ENCODE data around the gene TENM4. TPM values are rescaled to one million over a fixed set of nuclear protein-coding genes. Genes with fewer than 3 reads are reported as not detected.

The TENM4 gene
- polyA plus RNA-seq, 1 of the 3 experiments (the other 2 are of a cell fraction): 16.7 TPM

DNA sequence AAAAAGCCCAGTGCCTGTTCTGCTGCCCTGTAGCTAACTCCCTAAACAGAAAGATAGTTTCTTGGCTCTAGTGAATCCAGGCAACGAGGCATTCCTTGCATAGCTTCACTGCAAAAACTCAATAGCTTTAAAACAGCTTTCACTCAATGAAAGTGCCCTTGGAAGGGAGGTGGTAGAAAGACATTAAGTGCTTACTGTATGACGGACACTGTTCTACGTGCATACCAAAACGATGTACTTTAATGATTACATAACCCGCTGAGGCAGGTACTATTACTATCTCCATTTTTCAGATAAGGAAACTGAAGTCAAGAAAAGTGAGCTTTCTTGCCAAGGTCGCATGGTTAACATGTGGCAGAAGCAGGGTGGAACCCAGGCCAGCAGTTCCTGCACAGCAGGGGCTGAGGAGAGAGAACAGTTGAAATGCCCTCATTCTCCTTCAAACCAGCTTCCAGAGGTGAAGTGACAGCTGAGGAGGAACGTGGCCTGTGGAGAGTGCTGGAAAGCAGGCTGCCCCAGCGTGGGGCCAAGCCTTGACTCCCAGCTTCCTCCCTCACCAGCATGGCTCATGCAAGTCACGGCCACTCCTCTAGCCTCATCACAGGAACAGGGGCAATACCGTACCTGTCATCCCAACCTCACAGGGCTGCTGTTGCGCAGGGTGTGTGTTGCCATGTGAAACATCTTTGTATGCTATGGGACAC is 638.6 kb downstream of the TENM4 start:
- Histone ChIP-seq H3K27me3 (ENCODE audit: insufficient read depth) (no peaks in the 10 kb centered on the region), H3K4me1 (ENCODE audit: control insufficient read depth in 1 of 2, insufficient read depth in 2 of 2, low read depth in 1 of 2, low read length in 1 of 2) (peaks cover 28 to 41% of the 10 kb centered on the region in 2 experiments), H3K27ac (ENCODE audit: low read depth in 2 of 2, low read length in 1 of 2) (peak overlapping the region; percentile 75 to 80), H3K79me2 (ENCODE audit: insufficient read depth) (no peaks in the 10 kb centered on the region), H2AFZ (ENCODE audit: low read depth) (no peak overlapping the region), H3K9me2 (no peaks in the 10 kb centered on the region), H4K20me1 (ENCODE audit: insufficient read depth) (no peaks in the 10 kb centered on the region), H3K36me3 (replicated peaks in 1 of 2; ENCODE audit: control insufficient read depth in 1 of 2, insufficient read depth in 2 of 2, low read length in 1 of 2) (peaks cover 0 to 10% of the 10 kb centered on the region in 2 experiments), H3K9me3 (no peaks in the 10 kb centered on the region), H3K4me2 (peak overlapping the region; percentile 59; the same call in 1 of the 2 replicates), H3F3A (replicated peaks; ENCODE audit: insufficient read depth) (peaks cover 21% of the 10 kb centered on the region), H3K4me3 (ENCODE audit: low read depth in 2 of 2, low read length in 1 of 2) (no peak overlapping the region), H3K9ac (no peak overlapping the region)
- TF ChIP-seq TAF1 (IDR thresholded peaks at IDR 0.05; ENCODE audit: borderline replicate concordance, low read depth, low read length): no peak
- TF ChIP-seq, protein P1, sequence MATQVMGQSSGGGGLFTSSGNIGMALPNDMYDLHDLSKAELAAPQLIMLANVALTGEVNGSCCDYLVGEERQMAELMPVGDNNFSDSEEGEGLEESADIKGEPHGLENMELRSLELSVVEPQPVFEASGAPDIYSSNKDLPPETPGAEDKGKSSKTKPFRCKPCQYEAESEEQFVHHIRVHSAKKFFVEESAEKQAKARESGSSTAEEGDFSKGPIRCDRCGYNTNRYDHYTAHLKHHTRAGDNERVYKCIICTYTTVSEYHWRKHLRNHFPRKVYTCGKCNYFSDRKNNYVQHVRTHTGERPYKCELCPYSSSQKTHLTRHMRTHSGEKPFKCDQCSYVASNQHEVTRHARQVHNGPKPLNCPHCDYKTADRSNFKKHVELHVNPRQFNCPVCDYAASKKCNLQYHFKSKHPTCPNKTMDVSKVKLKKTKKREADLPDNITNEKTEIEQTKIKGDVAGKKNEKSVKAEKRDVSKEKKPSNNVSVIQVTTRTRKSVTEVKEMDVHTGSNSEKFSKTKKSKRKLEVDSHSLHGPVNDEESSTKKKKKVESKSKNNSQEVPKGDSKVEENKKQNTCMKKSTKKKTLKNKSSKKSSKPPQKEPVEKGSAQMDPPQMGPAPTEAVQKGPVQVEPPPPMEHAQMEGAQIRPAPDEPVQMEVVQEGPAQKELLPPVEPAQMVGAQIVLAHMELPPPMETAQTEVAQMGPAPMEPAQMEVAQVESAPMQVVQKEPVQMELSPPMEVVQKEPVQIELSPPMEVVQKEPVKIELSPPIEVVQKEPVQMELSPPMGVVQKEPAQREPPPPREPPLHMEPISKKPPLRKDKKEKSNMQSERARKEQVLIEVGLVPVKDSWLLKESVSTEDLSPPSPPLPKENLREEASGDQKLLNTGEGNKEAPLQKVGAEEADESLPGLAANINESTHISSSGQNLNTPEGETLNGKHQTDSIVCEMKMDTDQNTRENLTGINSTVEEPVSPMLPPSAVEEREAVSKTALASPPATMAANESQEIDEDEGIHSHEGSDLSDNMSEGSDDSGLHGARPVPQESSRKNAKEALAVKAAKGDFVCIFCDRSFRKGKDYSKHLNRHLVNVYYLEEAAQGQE (IDR thresholded peaks at IDR 0.05; ENCODE audit: low read depth, low read length): no peak
- no peak for TF ChIP-seq EZH2phosphoT487 (IDR thresholded peaks at IDR 0.05; ENCODE audit: borderline replicate concordance, low read depth)
- TF ChIP-seq, protein P2, sequence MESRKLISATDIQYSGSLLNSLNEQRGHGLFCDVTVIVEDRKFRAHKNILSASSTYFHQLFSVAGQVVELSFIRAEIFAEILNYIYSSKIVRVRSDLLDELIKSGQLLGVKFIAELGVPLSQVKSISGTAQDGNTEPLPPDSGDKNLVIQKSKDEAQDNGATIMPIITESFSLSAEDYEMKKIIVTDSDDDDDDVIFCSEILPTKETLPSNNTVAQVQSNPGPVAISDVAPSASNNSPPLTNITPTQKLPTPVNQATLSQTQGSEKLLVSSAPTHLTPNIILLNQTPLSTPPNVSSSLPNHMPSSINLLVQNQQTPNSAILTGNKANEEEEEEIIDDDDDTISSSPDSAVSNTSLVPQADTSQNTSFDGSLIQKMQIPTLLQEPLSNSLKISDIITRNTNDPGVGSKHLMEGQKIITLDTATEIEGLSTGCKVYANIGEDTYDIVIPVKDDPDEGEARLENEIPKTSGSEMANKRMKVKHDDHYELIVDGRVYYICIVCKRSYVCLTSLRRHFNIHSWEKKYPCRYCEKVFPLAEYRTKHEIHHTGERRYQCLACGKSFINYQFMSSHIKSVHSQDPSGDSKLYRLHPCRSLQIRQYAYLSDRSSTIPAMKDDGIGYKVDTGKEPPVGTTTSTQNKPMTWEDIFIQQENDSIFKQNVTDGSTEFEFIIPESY (IDR thresholded peaks at IDR 0.05; ENCODE audit: borderline replicate concordance, low read depth): no peak
- no peak for TF ChIP-seq SMC3 (IDR thresholded peaks at IDR 0.05; ENCODE audit: low read depth, low read length)
- no peak for TF ChIP-seq JUND (IDR thresholded peaks at IDR 0.05)
- TF ChIP-seq FOXJ3 (CRISPR knock-in tag; IDR thresholded peaks at IDR 0.05): no peak
- TF ChIP-seq EP300 (IDR thresholded peaks at IDR 0.05; ENCODE audit: borderline replicate concordance in 1 of 2, low read depth in 1 of 2, low read length in 1 of 2): no peak
- no peak for TF ChIP-seq RFX5 (IDR thresholded peaks at IDR 0.05; ENCODE audit: low read length)
- no peak for TF ChIP-seq USF2 (IDR thresholded peaks at IDR 0.05; ENCODE audit: borderline replicate concordance, low read depth, low read length)
- no peak for TF ChIP-seq POLR2AphosphoS5 (IDR thresholded peaks at IDR 0.05; ENCODE audit: low read depth, low read length)
- TF ChIP-seq FOSL2 (IDR thresholded peaks at IDR 0.05; ENCODE audit: borderline replicate concordance, low read depth): no peak
- no peak for TF ChIP-seq CTCF (IDR thresholded peaks at IDR 0.05)
- DNase-seq: no peak
- ChIA-PET CTCF (interaction anchor here (0.8 to 2.3 kb wide), 4 partner anchors 10 to 156 kb away, joined by 3 to 13 read pairs (median 6); no protein-coding TSS in a partner anchor), POLR2A (interaction anchor here (1.1 kb wide), 1 partner anchor 48 kb away, joined by 4 read pairs; no protein-coding TSS in a partner anchor)
- WGBS (ENCODE audit: low lambda C conversion rate): 83% methylated on average over 10 of the region's 11 CpGs

Measured in SK-N-SH (cell line).